ENCODE data around the gene MPPE1. TPM values are rescaled to one million over a fixed set of nuclear protein-coding genes. Genes with fewer than 3 reads are reported as not detected.
"Not testable (repeated sequence)": the region's sequence is repeated elsewhere in the genome, so short reads cannot be mapped to it uniquely, and the experiment has no call there.

MPPE1 gene
- total RNA-seq, 1 donor, result 27.2 TPM

GRCh38 chr18:11925800-11926481 is 17.8 kb upstream of the MPPE1 start:
- peak; percentile 83 for DNase-seq (ENCODE audit: low read depth)
- H3K4me3 ChIP-seq (ENCODE audit: low read depth, low read length), result no peak overlapping the region
- no peak for TF ChIP-seq CTCF (IDR thresholded peaks at IDR 0.05; ENCODE audit: insufficient read depth, low read depth, low read length)

DNA sequence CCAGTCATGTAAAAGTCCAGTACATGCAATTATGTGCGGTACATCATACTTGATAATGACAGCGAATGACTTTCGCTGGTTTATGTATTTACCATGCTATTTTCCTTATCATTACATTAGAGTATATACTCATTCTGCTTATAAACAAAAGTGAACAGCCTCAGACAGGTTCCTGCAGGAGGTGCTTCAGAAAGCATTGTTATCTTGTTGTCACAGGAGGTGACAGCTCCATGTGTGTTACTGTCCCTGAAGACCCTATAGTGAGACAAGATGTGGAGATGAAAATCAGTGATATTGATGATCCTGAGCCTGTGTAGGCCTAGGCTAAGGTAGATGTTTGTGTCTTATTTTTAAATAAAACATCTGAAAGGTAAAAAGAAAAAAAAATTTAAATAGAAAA is 15.3 kb upstream of the MPPE1 start:
- no peak for DNase-seq (ENCODE audit: low read depth)
- H3K4me3 ChIP-seq (ENCODE audit: low read depth, low read length), result no peak overlapping the region
- no peak for TF ChIP-seq CTCF (IDR thresholded peaks at IDR 0.05; ENCODE audit: insufficient read depth, low read depth, low read length)

GRCh38 chr18:11919522-11919921 is 11.4 kb upstream of the MPPE1 start:
- DNase-seq (ENCODE audit: low read depth); H3K4me3 ChIP-seq (ENCODE audit: low read depth, low read length): not testable (repeated sequence)

DNA sequence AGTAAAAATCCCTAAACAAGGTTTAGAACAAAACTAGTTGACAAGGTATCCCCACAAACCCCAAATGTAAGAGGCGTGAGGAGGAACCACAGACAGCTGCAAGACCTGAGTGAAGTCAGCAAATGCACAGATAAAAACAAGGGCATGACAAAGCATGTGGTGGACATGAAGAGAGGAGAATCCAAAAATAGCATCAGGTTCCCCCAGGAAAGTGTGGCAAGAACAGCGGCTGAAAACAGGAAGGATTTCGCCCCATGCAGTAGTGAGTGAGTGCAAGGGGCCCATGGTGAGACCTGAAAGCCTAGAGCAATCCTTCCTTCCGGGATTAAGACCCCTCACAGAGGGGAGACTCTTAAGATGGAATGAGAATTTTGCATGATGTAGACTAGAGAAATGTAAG is 8.8 kb upstream of the MPPE1 start:
- H3K4me3 ChIP-seq (ENCODE audit: low read depth, low read length); DNase-seq (ENCODE audit: low read depth): not testable (repeated sequence)

- DNase-seq (ENCODE audit: low read depth), result peak; percentile 45
- no peak for TF ChIP-seq CTCF (IDR thresholded peaks at IDR 0.05; ENCODE audit: insufficient read depth, low read depth, low read length)
- H3K4me3 ChIP-seq (ENCODE audit: low read depth, low read length), result no peak overlapping the region
These were observed 1.5 kb upstream of the MPPE1 start for GRCh38 chr18:11909591-11910026.

- no peak for TF ChIP-seq CTCF (IDR thresholded peaks at IDR 0.05; ENCODE audit: insufficient read depth, low read depth, low read length)
- H3K4me3 ChIP-seq (ENCODE audit: low read depth, low read length), result peak overlapping the region; percentile 79
- DNase-seq (ENCODE audit: low read depth), result no peak
These were observed 941 bp upstream of the MPPE1 start for GRCh38 chr18:11909061-11909455.

GRCh38 chr18:11906926-11907874 is 917 bp downstream of the MPPE1 start:
- no peak for TF ChIP-seq CTCF (IDR thresholded peaks at IDR 0.05; ENCODE audit: insufficient read depth, low read depth, low read length)
- no peak for DNase-seq (ENCODE audit: low read depth)
- peak overlapping the region; percentile 79 for H3K4me3 ChIP-seq (ENCODE audit: low read depth, low read length)
